ENCODE data around the gene NTSR2.

The NTSR2 gene

DNA sequence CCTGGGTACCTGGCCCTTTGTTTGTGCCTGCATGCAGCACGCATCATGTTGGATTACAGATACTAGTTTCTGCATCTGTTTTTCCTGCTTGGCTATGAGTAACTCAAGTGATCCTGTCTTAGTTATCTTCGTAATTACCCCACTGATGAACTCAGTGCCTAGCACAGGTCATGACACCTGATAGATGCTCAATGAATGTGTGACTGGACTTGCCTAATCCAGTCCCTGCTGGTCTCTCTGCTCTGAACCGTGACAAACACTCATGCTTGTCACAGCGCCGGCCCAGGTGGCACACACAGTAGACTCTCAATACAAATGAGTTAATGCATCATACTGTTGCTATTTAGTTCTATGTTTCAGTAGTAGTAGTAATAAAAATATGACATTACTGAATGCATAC lies 31.2 kb upstream of the NTSR2 start:
- H3K4me2 ChIP-seq (ENCODE audit: low read length), result no peak overlapping the region
- peaks cover 14% of the 10 kb centered on the region for H3K4me1 ChIP-seq (ENCODE audit: control insufficient read depth, low read length)

DNA sequence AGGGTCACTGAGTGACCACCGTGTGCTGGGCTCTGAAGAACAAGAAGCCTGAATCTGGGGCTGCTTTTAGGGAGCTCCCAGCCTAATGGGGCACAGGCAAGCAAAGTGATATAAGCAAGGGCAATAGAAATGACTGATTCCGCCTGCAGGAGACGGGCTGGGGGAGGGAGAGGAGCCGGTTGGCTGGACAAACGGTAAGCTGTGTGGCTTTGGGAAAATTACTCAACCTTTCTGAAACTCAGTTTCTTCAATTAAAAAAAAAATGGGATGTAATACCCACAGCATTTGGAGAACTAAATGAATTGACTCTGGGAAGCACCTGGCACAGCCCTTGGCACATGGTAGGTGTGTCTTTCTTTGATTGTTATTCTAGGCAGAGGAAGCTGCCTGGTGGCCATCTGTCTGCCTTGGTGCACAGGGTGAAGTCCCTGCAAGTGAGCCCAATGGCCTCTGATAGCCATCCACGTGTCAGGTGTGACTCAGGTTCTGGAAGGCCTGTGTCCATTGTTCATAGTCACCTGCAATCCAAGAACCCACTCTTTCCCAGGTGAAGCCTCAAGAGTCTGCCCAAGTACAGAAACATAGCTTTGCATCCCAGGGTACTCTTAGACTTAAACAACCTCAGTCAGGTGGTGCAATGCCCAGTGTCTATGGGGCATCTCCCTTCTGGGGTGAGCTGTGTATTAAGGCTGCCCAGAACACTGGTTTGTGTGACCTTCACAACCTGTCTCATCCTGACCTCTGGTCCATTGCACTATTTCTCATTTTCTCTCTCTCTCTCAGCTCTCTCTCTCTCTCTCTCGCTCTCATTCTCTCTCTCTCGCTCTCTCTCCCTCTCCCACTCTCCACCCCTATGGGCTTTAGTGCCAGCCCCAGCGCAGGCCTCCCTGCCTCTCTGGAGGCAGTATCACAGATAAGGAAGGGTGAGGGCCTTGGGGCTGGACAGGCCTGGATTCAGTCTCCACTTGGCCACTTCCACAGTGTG lies 30.0 kb upstream of the NTSR2 start:
- H3K4me2 ChIP-seq (ENCODE audit: low read length), result no peak overlapping the region
- no peaks in the 10 kb centered on the region for H3F3A ChIP-seq (ENCODE audit: control insufficient read depth, insufficient read depth)
- H3K4me1 ChIP-seq (ENCODE audit: control insufficient read depth, low read length), result peaks cover 14% of the 10 kb centered on the region
- TF ChIP-seq, protein P1, sequence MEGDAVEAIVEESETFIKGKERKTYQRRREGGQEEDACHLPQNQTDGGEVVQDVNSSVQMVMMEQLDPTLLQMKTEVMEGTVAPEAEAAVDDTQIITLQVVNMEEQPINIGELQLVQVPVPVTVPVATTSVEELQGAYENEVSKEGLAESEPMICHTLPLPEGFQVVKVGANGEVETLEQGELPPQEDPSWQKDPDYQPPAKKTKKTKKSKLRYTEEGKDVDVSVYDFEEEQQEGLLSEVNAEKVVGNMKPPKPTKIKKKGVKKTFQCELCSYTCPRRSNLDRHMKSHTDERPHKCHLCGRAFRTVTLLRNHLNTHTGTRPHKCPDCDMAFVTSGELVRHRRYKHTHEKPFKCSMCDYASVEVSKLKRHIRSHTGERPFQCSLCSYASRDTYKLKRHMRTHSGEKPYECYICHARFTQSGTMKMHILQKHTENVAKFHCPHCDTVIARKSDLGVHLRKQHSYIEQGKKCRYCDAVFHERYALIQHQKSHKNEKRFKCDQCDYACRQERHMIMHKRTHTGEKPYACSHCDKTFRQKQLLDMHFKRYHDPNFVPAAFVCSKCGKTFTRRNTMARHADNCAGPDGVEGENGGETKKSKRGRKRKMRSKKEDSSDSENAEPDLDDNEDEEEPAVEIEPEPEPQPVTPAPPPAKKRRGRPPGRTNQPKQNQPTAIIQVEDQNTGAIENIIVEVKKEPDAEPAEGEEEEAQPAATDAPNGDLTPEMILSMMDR (IDR thresholded peaks at IDR 0.05; ENCODE audit: low read depth, low read length, poor library complexity, severe bottlenecking), result no peak
- no peaks in the 10 kb centered on the region for H3K9me3 ChIP-seq (ENCODE audit: control insufficient read depth, insufficient read depth, low read length)
- no peaks in the 10 kb centered on the region for H3K9me2 ChIP-seq (replicated peaks; ENCODE audit: control insufficient read depth, low read length)
- H3K36me3 ChIP-seq (ENCODE audit: control insufficient read depth, low read length), result no peaks in the 10 kb centered on the region
- H3K27ac ChIP-seq (ENCODE audit: low read depth, low read length), result no peak overlapping the region
- no peaks in the 10 kb centered on the region for H4K20me1 ChIP-seq (ENCODE audit: control insufficient read depth, insufficient read depth, low read depth, low read length)
- H3K27me3 ChIP-seq (ENCODE audit: control insufficient read depth, low read length), result peaks cover 16% of the 10 kb centered on the region
- no peaks in the 10 kb centered on the region for H3K79me2 ChIP-seq (ENCODE audit: control insufficient read depth, low read length)
- no peak overlapping the region for H3K4me3 ChIP-seq (ENCODE audit: low read length)

More for the DNA sequence above, 31.2 kb upstream of the NTSR2 start:
- Histone ChIP-seq H3K27ac (ENCODE audit: low read depth, low read length) (no peak overlapping the region), H3K36me3 (ENCODE audit: control insufficient read depth, low read length) (no peaks in the 10 kb centered on the region), H3K4me3 (ENCODE audit: low read length) (no peak overlapping the region), H3K9me2 (replicated peaks; ENCODE audit: control insufficient read depth, low read length) (no peaks in the 10 kb centered on the region), H3K79me2 (ENCODE audit: control insufficient read depth, low read length) (no peaks in the 10 kb centered on the region), H3K27me3 (ENCODE audit: control insufficient read depth, low read length) (peaks cover 17% of the 10 kb centered on the region), H3K9me3 (ENCODE audit: control insufficient read depth, insufficient read depth, low read length) (no peaks in the 10 kb centered on the region), H4K20me1 (ENCODE audit: control insufficient read depth, insufficient read depth, low read depth, low read length) (no peaks in the 10 kb centered on the region), H3F3A (ENCODE audit: control insufficient read depth, insufficient read depth) (no peaks in the 10 kb centered on the region)
- TF ChIP-seq, protein P1 (IDR thresholded peaks at IDR 0.05; ENCODE audit: low read depth, low read length, poor library complexity, severe bottlenecking), result no peak
- no peak for TF ChIP-seq EZH2phosphoT487 (IDR thresholded peaks at IDR 0.05; ENCODE audit: borderline replicate concordance, low read length)

DNA sequence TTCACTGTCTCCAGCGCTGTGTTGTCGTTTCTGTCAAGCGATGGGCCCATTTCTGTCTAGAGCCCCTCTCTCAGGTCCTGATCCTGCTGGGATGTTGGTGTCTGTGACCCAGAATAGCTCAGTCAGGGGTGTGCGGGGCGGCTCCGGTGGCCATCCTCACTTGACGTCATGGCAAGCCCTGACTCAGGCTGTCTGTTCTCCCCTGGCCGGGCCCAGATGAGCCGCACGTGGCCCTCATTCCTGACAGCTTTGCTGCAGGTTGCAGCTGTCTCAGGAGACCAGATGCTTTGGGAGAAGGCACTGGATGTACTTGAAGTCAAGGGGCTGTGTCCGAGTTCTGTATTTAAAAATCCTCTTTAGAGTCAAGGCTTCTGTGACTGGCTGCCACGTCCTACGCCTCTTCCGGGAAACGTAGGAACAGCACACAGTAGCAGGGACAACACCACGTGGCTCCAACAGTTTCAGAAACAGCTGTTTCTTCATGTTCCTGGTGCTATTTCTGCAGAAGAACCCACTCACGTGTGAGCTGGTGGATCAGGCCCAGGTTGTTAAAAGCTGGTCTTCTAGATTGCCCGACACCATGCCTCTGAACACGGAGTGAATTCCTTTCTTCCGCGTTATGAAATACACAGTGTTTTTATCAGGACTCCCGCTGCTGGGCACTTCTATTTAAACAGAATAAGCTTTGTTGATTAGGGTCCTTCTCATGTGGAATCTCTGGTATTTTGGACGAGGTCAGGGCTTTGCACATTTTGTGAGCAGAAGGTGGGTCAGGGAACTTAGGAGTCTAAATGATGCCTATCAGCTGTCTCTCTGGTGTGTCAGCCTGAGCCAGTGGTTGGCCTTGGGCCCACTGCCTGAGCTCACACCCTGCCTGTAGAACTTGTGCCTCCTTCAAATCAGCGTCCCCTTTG lies 28.3 kb upstream of the NTSR2 start:
- H3K4me3 ChIP-seq (ENCODE audit: low read length), result no peak overlapping the region
- no peak overlapping the region for H3K27ac ChIP-seq (ENCODE audit: low read depth, low read length)
- peaks cover 16% of the 10 kb centered on the region for H3K27me3 ChIP-seq (ENCODE audit: control insufficient read depth, low read length)
- H3K9me3 ChIP-seq (ENCODE audit: control insufficient read depth, insufficient read depth, low read length), result no peaks in the 10 kb centered on the region
- H3F3A ChIP-seq (ENCODE audit: control insufficient read depth, insufficient read depth), result no peaks in the 10 kb centered on the region
- no peaks in the 10 kb centered on the region for H3K79me2 ChIP-seq (ENCODE audit: control insufficient read depth, low read length)
- H4K20me1 ChIP-seq (ENCODE audit: control insufficient read depth, insufficient read depth, low read depth, low read length), result no peaks in the 10 kb centered on the region
- no peaks in the 10 kb centered on the region for H3K36me3 ChIP-seq (ENCODE audit: control insufficient read depth, low read length)
- H3K4me1 ChIP-seq (ENCODE audit: control insufficient read depth, low read length), result peaks cover 14% of the 10 kb centered on the region
- TF ChIP-seq, protein P1 (IDR thresholded peaks at IDR 0.05; ENCODE audit: low read depth, low read length, poor library complexity, severe bottlenecking), result no peak
- no peak for TF ChIP-seq EZH2phosphoT487 (IDR thresholded peaks at IDR 0.05; ENCODE audit: borderline replicate concordance, low read length)
- no peaks in the 10 kb centered on the region for H3K9me2 ChIP-seq (replicated peaks; ENCODE audit: control insufficient read depth, low read length)
- H3K4me2 ChIP-seq (ENCODE audit: low read length), result no peak overlapping the region

Measured in DOHH2 (cell line).